DND-41 (cell line): ENCODE results near the gene BUD31.

Source experiments
- CTCF ChIP-seq: IDR thresholded peaks from 2 replicates; pipeline ENCODE4 v1.5.1; 2012; ENCODE audit warnings: borderline replicate concordance, low read length, moderate library complexity, mild to moderate bottlenecking; ENCODE audit not compliant: poor library complexity, severe bottlenecking; ENCODE audit errors: extremely low read depth
- EZH2 ChIP-seq: IDR thresholded peaks from 3 replicates; pipeline ENCODE4 v1.6.1; 2012; ENCODE audit warnings: borderline replicate concordance, low read depth, mild to moderate bottlenecking, moderate library complexity, low read length, inconsistent platforms; ENCODE audit not compliant: severe bottlenecking

- TF ChIP-seq CTCF, result no peak
- TF ChIP-seq EZH2, result no peak
These were observed 12.1 kb upstream of the BUD31 start for GRCh38 chr7:99396418-99397296.
